H1 (cell line): ENCODE data around the gene KLF9. TPM values are rescaled to one million over a fixed set of nuclear protein-coding genes. Genes with fewer than 3 reads are reported as not detected.
A peak's percentile ranks its signal among the peaks of the same experiment; 100 is the strongest.

ENCODE experiments used
- CTCF ChIA-PET: fragments of 300-600 bp; sonication (Branson Sonifier 250); formaldehyde crosslinking; loops from one replicate; lab custom pipeline; 2021; ENCODE audit not compliant: partially characterized antibody; lab: Charles Lee
- POLR2A ChIA-PET: fragments of 300-600 bp; sonication (Branson Sonifier 250); formaldehyde crosslinking; loops from one replicate; lab custom pipeline; 2021; ENCODE audit warnings: inconsistent platforms; ENCODE audit not compliant: partially characterized antibody; lab: Charles Lee
- DNase-seq, 2 experiments: peaks; one replicate each; pipeline versions ENCODE4 v3.0.0 to v3.0.0-alpha.2; 2010 to 2022; ENCODE audit warnings: low spot score in 2 of 2, low read depth in 1 of 2, mixed read lengths in 1 of 2
- FAIRE-seq: peaks from 2 replicates; lab custom pipeline; 2011; peaks lifted over from hg19 to GRCh38; lab: Jason Lieb, UNC
- H2AFZ ChIP-seq: 2 replicates; pipeline ENCODE4 v1.8.1; 2012; ENCODE audit warnings: low read length, inconsistent platforms
- H2AK5ac ChIP-seq: 2 replicates; pipeline ENCODE4 v1.6.1; 2013; ENCODE audit warnings: low read depth, low read length
- H2BK120ac ChIP-seq: replicated peaks from 2 replicates; pipeline ENCODE3; 2013; ENCODE audit warnings: low read depth, low read length, inconsistent platforms
- H2BK12ac ChIP-seq: 2 replicates; pipeline ENCODE4 v1.6.1; 2013; ENCODE audit warnings: low read depth, low read length
- H2BK15ac ChIP-seq: 2 replicates; pipeline ENCODE4 v1.6.1; 2013; ENCODE audit warnings: low read length
- H2BK20ac ChIP-seq: 2 replicates; pipeline ENCODE4 v1.6.1; 2013; ENCODE audit warnings: low read length
- H2BK5ac ChIP-seq: 2 replicates; pipeline ENCODE4 v1.6.1; 2013; ENCODE audit warnings: low read depth, low read length
- H3K14ac ChIP-seq: 2 replicates; pipeline ENCODE4 v1.6.1; 2013; ENCODE audit warnings: inconsistent platforms; ENCODE audit not compliant: insufficient read length
- H3K18ac ChIP-seq: 2 replicates; pipeline ENCODE4 v1.6.1; 2013; ENCODE audit warnings: low read length; ENCODE audit errors: extremely low read depth
- H3K23ac ChIP-seq: 2 replicates; pipeline ENCODE4 v1.6.1; 2013; ENCODE audit warnings: inconsistent platforms; ENCODE audit not compliant: insufficient read length
- H3K23me2 ChIP-seq: 2 replicates; pipeline ENCODE4 v1.6.1; 2013; ENCODE audit warnings: low read depth, low read length
- H3K27ac ChIP-seq: 2 replicates; pipeline ENCODE4 v1.6.1; 2011; ENCODE audit warnings: low read depth, low read length, inconsistent platforms
- H3K27me3 ChIP-seq, 4 experiments: replicated peaks in 1 of 4; 1 replicate in 1 of 4; 2 replicates in 3 of 4; pipeline versions ENCODE4 v1.6.1 to v1.8.1; 2011 to 2013; ENCODE audit warnings: low read length in 3 of 4, mild to moderate bottlenecking in 3 of 4, inconsistent platforms in 2 of 4, mixed read lengths in 2 of 4, moderate library complexity in 1 of 4; ENCODE audit not compliant: control insufficient read depth in 3 of 4, insufficient read depth in 3 of 4; ENCODE audit errors: extremely low read depth in 1 of 4
- H3K36me3 ChIP-seq, 4 experiments: 2 replicates each; pipeline versions ENCODE4 v1.6.1 to v1.8.1; 2011 to 2013; ENCODE audit warnings: mild to moderate bottlenecking in 4 of 4, low read length in 3 of 4, moderate library complexity in 2 of 4, control low read depth in 1 of 4, inconsistent platforms in 1 of 4; ENCODE audit not compliant: insufficient read depth in 4 of 4, control insufficient read depth in 2 of 4
- H3K4ac ChIP-seq: replicated peaks from 2 replicates; pipeline ENCODE3; 2013; ENCODE audit warnings: low read length, low read depth, mixed read lengths, inconsistent platforms; ENCODE audit not compliant: insufficient read length
- H3K4me1 ChIP-seq, 4 experiments: replicated peaks in 1 of 4; 1 replicate in 1 of 4; 2 replicates in 3 of 4; pipeline versions ENCODE4 v1.6.1 to v1.8.1; 2011 to 2013; ENCODE audit warnings: low read length in 3 of 4, inconsistent platforms in 2 of 4, mixed read lengths in 1 of 4; ENCODE audit not compliant: insufficient read depth in 4 of 4, control insufficient read depth in 3 of 4
- H3K4me2 ChIP-seq, 2 experiments: 2 replicates each; pipeline versions ENCODE4 v1.6.1 to v1.8.1; 2011 to 2013; ENCODE audit warnings: low read depth in 2 of 2, low read length in 2 of 2, control low read depth in 1 of 2, inconsistent platforms in 1 of 2, mild to moderate bottlenecking in 1 of 2; ENCODE audit not compliant: insufficient read depth in 1 of 2
- H3K4me3 ChIP-seq, 4 experiments: fragments of 200-600, 300-600 bp in 1 of 4; sonication (generic), shearing (Covaris generic), sonication (Bioruptor Twin) in 1 of 4; 2 replicates each; pipeline versions ENCODE4 v1.5.1 to v1.8.1; 2011 to 2016; ENCODE audit warnings: low read length in 4 of 4, low read depth in 3 of 4, control low read depth in 2 of 4, inconsistent platforms in 2 of 4, mild to moderate bottlenecking in 2 of 4, mixed read lengths in 1 of 4, moderate library complexity in 1 of 4; ENCODE audit not compliant: insufficient read depth in 2 of 4; ENCODE audit errors: extremely low read depth in 1 of 4
- H3K56ac ChIP-seq: replicated peaks from 2 replicates; pipeline ENCODE3; 2013; ENCODE audit warnings: low read depth, mild to moderate bottlenecking, mixed read lengths, low read length, inconsistent platforms; ENCODE audit not compliant: insufficient read length
- H3K79me1 ChIP-seq: 2 replicates; pipeline ENCODE4 v1.6.1; 2013; ENCODE audit warnings: low read depth, low read length, control low read depth
- H3K79me2 ChIP-seq, 2 experiments: 2 replicates each; pipeline versions ENCODE4 v1.6.1 to v1.8.1; 2012 to 2013; ENCODE audit warnings: low read length in 2 of 2, mild to moderate bottlenecking in 2 of 2, inconsistent platforms in 1 of 2; ENCODE audit not compliant: insufficient read depth in 2 of 2, control insufficient read depth in 1 of 2
- H3K9ac ChIP-seq, 4 experiments: replicated peaks in 1 of 4; 1 replicate in 1 of 4; 2 replicates in 3 of 4; pipeline versions ENCODE4 v1.6.1 to v1.8.1; 2011 to 2013; ENCODE audit warnings: low read depth in 3 of 4, low read length in 3 of 4, control low read depth in 2 of 4, mild to moderate bottlenecking in 2 of 4, moderate library complexity in 2 of 4, inconsistent platforms in 1 of 4; ENCODE audit errors: extremely low read depth in 1 of 4
- H3K9me3 ChIP-seq, 2 experiments: 2 replicates each; pipeline versions ENCODE4 v1.6.1 to v1.8.1; 2012 to 2013; ENCODE audit warnings: mild to moderate bottlenecking in 2 of 2, moderate library complexity in 2 of 2, control low read depth in 1 of 2, inconsistent platforms in 1 of 2, low read depth in 1 of 2, low read length in 1 of 2, mixed read lengths in 1 of 2; ENCODE audit not compliant: insufficient read depth in 2 of 2
- H4K20me1 ChIP-seq, 2 experiments: replicated peaks in 1 of 2; 2 replicates each; pipeline versions ENCODE3 to v1.8.1; 2011 to 2013; ENCODE audit warnings: inconsistent platforms in 2 of 2, low read length in 2 of 2, mild to moderate bottlenecking in 1 of 2; ENCODE audit not compliant: insufficient read depth in 2 of 2, control insufficient read depth in 1 of 2
- H4K5ac ChIP-seq: 2 replicates; pipeline ENCODE4 v1.6.1; 2013; ENCODE audit warnings: low read length, low read depth, mixed read lengths, inconsistent platforms; ENCODE audit not compliant: insufficient read length
- H4K8ac ChIP-seq: 2 replicates; pipeline ENCODE4 v1.8.0; 2013; ENCODE audit warnings: mild to moderate bottlenecking, moderate library complexity, low read length, inconsistent platforms; ENCODE audit not compliant: insufficient read depth; ENCODE audit errors: extremely low read depth
- H4K91ac ChIP-seq: replicated peaks from 2 replicates; pipeline ENCODE3; 2013; ENCODE audit warnings: low read length, mixed read lengths, inconsistent platforms; ENCODE audit not compliant: insufficient read length
- CHD2 ChIP-seq: IDR thresholded peaks from 2 replicates; pipeline ENCODE4 v1.6.1; 2012; ENCODE audit warnings: low read length, improper control_type of control experiment
- FOSL1 ChIP-seq: IDR thresholded peaks from 2 replicates; pipeline ENCODE4 v1.6.1; 2011; ENCODE audit warnings: mild to moderate bottlenecking, low read depth, low read length, moderate library complexity; ENCODE audit not compliant: insufficient read depth
- RFX5 ChIP-seq: IDR thresholded peaks from 2 replicates; pipeline ENCODE4 v1.6.1; 2011; ENCODE audit warnings: low read depth, low read length, improper control_type of control experiment, borderline replicate concordance
- SIX5 ChIP-seq: IDR thresholded peaks from 2 replicates; pipeline ENCODE4 v1.6.1; 2011; ENCODE audit warnings: mild to moderate bottlenecking, low read depth, low read length
- SRF ChIP-seq: IDR thresholded peaks from 2 replicates; pipeline ENCODE4 v1.6.1; 2011; ENCODE audit warnings: mild to moderate bottlenecking, low read depth, low read length, moderate library complexity
- WGBS, 2 experiments: shearing (Covaris generic) in 1 of 2; methylation state at CpG; one replicate each; pipeline versions ENCODE4 v1.1.6 to v1.1.7; 2013 to 2015; ENCODE audit warnings: low lambda C conversion rate in 2 of 2, mixed read lengths in 2 of 2, inconsistent platforms in 1 of 2, low coverage in 1 of 2, missing lambda C conversion rate in 1 of 2; ENCODE audit not compliant: insufficient replicate concordance in 2 of 2, insufficient coverage in 1 of 2, insufficient read length in 1 of 2; ENCODE audit errors: extremely low coverage in 1 of 2, missing lambda C conversion rate in 1 of 2; 5-methylcytosine and 5-hydroxymethylcytosine counted together
- polyA plus RNA-seq, 7 experiments: library from polyadenylated mRNA; depleted of rRNA in 3 of 7; stranded (reverse) in 5 of 7; unstranded in 2 of 7; fragments of >200 nt in 5 of 7; fragments of 200-250 nt in 2 of 7; gene quantifications; 1 replicate in 5 of 7; 2 replicates in 1 of 7; 4 replicates in 1 of 7; pipeline versions ENCODE4 v1.2.1 to v1.2.3, GENCODE V29; 2011 to 2013; ENCODE audit warnings: missing spikeins in 2 of 7, mixed read lengths in 2 of 7
- total RNA-seq: library from RNA; stranded (reverse); fragmentation: NEBNext Ultra II Directional; extraction: Animal tissue kit (Norgen Biotek cat#: 25700); gene quantifications from 2 replicates; pipeline ENCODE4 v1.2.1, GENCODE V29; 2021
- TF ChIP-seq, protein P1 (sequence below), 3 experiments: IDR thresholded peaks; 1 replicate in 2 of 3; 2 replicates in 1 of 3; pipeline versions ENCODE4 v1.5.1 to v1.6.1; 2011; ENCODE audit warnings: low read length in 3 of 3, mild to moderate bottlenecking in 3 of 3, inconsistent platforms in 2 of 3, low read depth in 1 of 3, moderate library complexity in 1 of 3; ENCODE audit not compliant: insufficient read depth in 1 of 3; ENCODE audit errors: control extremely low read depth in 1 of 3

KLF9 gene
- total and polyA plus RNA-seq, 2 of the 8 experiments (the other 6 are each of a cell fraction or from before 2014, with no cell fraction given) = 0.47 to 0.82 TPM

DNA sequence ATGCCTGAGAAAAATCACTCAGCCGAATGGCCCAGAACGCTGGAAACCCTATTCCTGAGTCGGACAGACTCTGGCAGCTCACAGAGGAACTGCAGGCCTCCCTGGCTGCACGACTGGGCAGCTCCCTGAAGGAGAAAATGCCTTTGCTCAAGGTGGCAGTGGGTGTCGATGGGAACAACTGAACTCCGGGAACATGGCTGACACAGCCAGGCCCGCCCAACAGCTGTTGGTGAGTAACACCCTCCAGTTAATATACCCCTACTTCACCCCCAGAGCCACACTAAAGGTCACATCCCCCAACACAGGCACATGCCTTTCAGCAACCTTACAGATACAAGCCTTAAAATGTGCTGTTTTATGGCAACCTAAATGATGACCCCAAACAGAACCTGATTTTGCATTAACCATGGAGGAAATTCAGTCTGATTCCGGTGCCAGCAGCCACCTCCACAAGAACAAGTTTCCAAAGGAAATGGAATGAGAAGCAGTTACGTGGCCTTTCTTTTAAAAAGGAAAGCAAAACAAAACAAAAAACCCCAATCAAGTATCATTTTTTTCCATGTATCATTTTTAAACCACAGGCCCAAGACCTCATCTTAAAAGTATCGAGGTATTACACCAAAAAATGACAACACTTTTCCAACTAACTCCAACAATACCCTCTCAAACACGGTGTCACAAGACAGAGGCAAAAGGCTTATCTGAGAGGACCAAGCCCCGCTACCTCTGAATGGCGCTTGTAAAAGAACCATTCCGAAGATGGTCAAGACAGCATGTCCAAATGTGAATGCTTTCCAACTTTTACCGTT lies 3.1 kb downstream of the KLF9 start:
- Histone ChIP-seq H3K36me3 (no peaks in the 10 kb centered on the region), H4K8ac (no peak overlapping the region), H4K91ac (no peak overlapping the region), H2BK5ac (no peak overlapping the region), H4K5ac (no peak overlapping the region), H3K27me3 (peaks cover 9 to 36% (median 31%) of the 10 kb centered on the region in 4 experiments), H3K79me1 (no peaks in the 10 kb centered on the region), H3K27ac (no peak overlapping the region), H2BK20ac (no peak overlapping the region), H3K4me3 (peak overlapping the region in 1 of 4 experiments; percentile 70; a peak in 3 of 8 replicates), H3K4ac (no peak overlapping the region), H3K4me1 (peaks cover 6 to 15% (median 10%) of the 10 kb centered on the region in 4 experiments), H2BK12ac (no peak overlapping the region; the same call in 1 of the 2 replicates), H2BK120ac (no peak overlapping the region), H2AK5ac (no peak overlapping the region), H3K9ac (no peak overlapping the region), H4K20me1 (no peaks in the 10 kb centered on the region), H3K79me2 (no peaks in the 10 kb centered on the region), H2BK15ac (peak overlapping the region; percentile 29; the same call in 1 of the 2 replicates), H3K4me2 (peak overlapping the region; percentile 99), H3K14ac (no peak overlapping the region), H3K9me3 (no peaks in the 10 kb centered on the region), H3K23ac (no peak overlapping the region), H3K56ac (no peak overlapping the region), H3K18ac (no peak overlapping the region), H3K23me2 (peaks cover 13% of the 10 kb centered on the region), H2AFZ (no peak overlapping the region)
- ChIA-PET POLR2A (interaction anchor here (0.7 to 5.1 kb wide), 2 partner anchors 9 to 74 kb away, joined by 3 to 28 read pairs; no protein-coding TSS in a partner anchor), CTCF (interaction anchor here (0.8 kb wide), 1 partner anchor 54 kb away, joined by 3 read pairs; no protein-coding TSS in a partner anchor)
- WGBS, 2 experiments = 89% methylated on average over 15 of the region's 15 CpGs; no CpG with 5 or more reads in 1 of the 2 experiments
- no peak for TF ChIP-seq RFX5
- TF ChIP-seq SRF = no peak
- TF ChIP-seq SIX5 = no peak
- TF ChIP-seq CHD2 = no peak
- TF ChIP-seq, protein P1, sequence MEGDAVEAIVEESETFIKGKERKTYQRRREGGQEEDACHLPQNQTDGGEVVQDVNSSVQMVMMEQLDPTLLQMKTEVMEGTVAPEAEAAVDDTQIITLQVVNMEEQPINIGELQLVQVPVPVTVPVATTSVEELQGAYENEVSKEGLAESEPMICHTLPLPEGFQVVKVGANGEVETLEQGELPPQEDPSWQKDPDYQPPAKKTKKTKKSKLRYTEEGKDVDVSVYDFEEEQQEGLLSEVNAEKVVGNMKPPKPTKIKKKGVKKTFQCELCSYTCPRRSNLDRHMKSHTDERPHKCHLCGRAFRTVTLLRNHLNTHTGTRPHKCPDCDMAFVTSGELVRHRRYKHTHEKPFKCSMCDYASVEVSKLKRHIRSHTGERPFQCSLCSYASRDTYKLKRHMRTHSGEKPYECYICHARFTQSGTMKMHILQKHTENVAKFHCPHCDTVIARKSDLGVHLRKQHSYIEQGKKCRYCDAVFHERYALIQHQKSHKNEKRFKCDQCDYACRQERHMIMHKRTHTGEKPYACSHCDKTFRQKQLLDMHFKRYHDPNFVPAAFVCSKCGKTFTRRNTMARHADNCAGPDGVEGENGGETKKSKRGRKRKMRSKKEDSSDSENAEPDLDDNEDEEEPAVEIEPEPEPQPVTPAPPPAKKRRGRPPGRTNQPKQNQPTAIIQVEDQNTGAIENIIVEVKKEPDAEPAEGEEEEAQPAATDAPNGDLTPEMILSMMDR (IDR thresholded peaks at IDR 0.05; ENCODE audit: control extremely low read depth in 1 of 3, insufficient read depth in 1 of 3, low read depth in 1 of 3, low read length in 3 of 3) = no peak
- no peak for TF ChIP-seq FOSL1
- DNase-seq (no peak), FAIRE-seq (no peak)
